Astrocyte (in vitro differentiated cells and primary cell): ENCODE data around the gene L3MBTL4. TPM values are rescaled to one million over a fixed set of nuclear protein-coding genes. Genes with fewer than 3 reads are reported as not detected.

Experiments
- DNase-seq: peaks from one replicate; pipeline ENCODE4 v3.0.0-alpha.2; 2010; ENCODE audit warnings: low read depth
- FAIRE-seq: peaks from 2 replicates; lab custom pipeline; 2011; peaks lifted over from hg19 to GRCh38; lab: Jason Lieb, UNC
- H2AFZ ChIP-seq: 2 replicates; pipeline ENCODE4 v1.6.0; 2012; ENCODE audit warnings: low read depth, low read length, inconsistent platforms
- H3K27ac ChIP-seq: 2 replicates; pipeline ENCODE4 v1.5.1; 2011; ENCODE audit warnings: low read depth, low read length, inconsistent platforms
- H3K27me3 ChIP-seq: 2 replicates; pipeline ENCODE4 v1.6.0; 2011; ENCODE audit warnings: low read length, inconsistent platforms; ENCODE audit not compliant: insufficient read depth
- H3K36me3 ChIP-seq: 2 replicates; pipeline ENCODE4 v1.5.1; 2011; ENCODE audit warnings: low read length, inconsistent platforms; ENCODE audit not compliant: insufficient read depth
- H3K4me1 ChIP-seq: 2 replicates; pipeline ENCODE4 v1.5.1; 2011; ENCODE audit warnings: low read length, inconsistent platforms; ENCODE audit not compliant: insufficient read depth
- H3K4me2 ChIP-seq: 2 replicates; pipeline ENCODE4 v1.6.0; 2012; ENCODE audit warnings: low read length, inconsistent platforms
- H3K4me3 ChIP-seq: 2 replicates; pipeline ENCODE4 v1.5.1; 2011; ENCODE audit warnings: low read depth, mild to moderate bottlenecking, low read length, inconsistent platforms; ENCODE audit not compliant: insufficient read depth
- H3K79me2 ChIP-seq: 2 replicates; pipeline ENCODE4 v1.6.0; 2012; ENCODE audit warnings: mild to moderate bottlenecking, low read length, inconsistent platforms; ENCODE audit not compliant: insufficient read depth
- H3K9ac ChIP-seq: 2 replicates; pipeline ENCODE4 v1.6.0; 2012; ENCODE audit warnings: mild to moderate bottlenecking, low read length, inconsistent platforms
- H3K9me3 ChIP-seq: 2 replicates; pipeline ENCODE4 v1.5.1; 2012; ENCODE audit warnings: low read depth, mild to moderate bottlenecking, low read length, inconsistent platforms; ENCODE audit not compliant: insufficient read depth
- H4K20me1 ChIP-seq: 2 replicates; pipeline ENCODE4 v1.6.0; 2012; ENCODE audit warnings: low read length, inconsistent platforms; ENCODE audit not compliant: insufficient read depth
- H3K27ac Mint-ChIP-seq: one replicate; pipeline ENCODE4 v1.8.0; 2021; ENCODE audit warnings: mild to moderate bottlenecking, mixed read lengths; ENCODE audit not compliant: unreplicated experiment
- H3K27me3 Mint-ChIP-seq: one replicate; pipeline ENCODE4 v1.8.0; 2021; ENCODE audit warnings: low read depth, mixed read lengths; ENCODE audit not compliant: unreplicated experiment
- H3K36me3 Mint-ChIP-seq: one replicate; pipeline ENCODE4 v1.8.0; 2021; ENCODE audit warnings: low read depth, mixed read lengths; ENCODE audit not compliant: unreplicated experiment
- H3K4me1 Mint-ChIP-seq: one replicate; pipeline ENCODE4 v1.8.0; 2021; ENCODE audit warnings: low read depth, mixed read lengths; ENCODE audit not compliant: unreplicated experiment
- H3K4me3 Mint-ChIP-seq: one replicate; pipeline ENCODE4 v1.8.0; 2021; ENCODE audit warnings: mild to moderate bottlenecking, moderate library complexity, mixed read lengths; ENCODE audit not compliant: unreplicated experiment
- H3K9me3 Mint-ChIP-seq: one replicate; pipeline ENCODE4 v1.8.0; 2021; ENCODE audit warnings: mild to moderate bottlenecking, mixed read lengths; ENCODE audit not compliant: unreplicated experiment
- EZH2 ChIP-seq: IDR thresholded peaks from 2 replicates; pipeline ENCODE4 v1.6.1; 2012; ENCODE audit warnings: mild to moderate bottlenecking, low read length, inconsistent platforms; ENCODE audit not compliant: insufficient read depth
- total RNA-seq: library from RNA; stranded (reverse); gene quantifications from 2 replicates; pipeline ENCODE4 v1.2.1, GENCODE V29; 2021
- TF ChIP-seq, protein P1 (sequence below): IDR thresholded peaks from 2 replicates; pipeline ENCODE4 v1.5.1; 2011; ENCODE audit warnings: low read depth, mild to moderate bottlenecking, inconsistent platforms, low read length, moderate library complexity; ENCODE audit not compliant: insufficient read depth

L3MBTL4 gene
- total RNA-seq, 1 donor from 2014 or later: 0.52 TPM

GRCh38 chr18:5930789-5931188 lies 483.9 kb downstream of the L3MBTL4 start:
- no peak overlapping the region for H3K9ac ChIP-seq
- Mint-ChIP-seq H3K9me3 (peaks cover 3% of the 10 kb centered on the region), H3K27ac (no peak overlapping the region), H3K4me1 (no peaks in the 10 kb centered on the region), H3K36me3 (no peaks in the 10 kb centered on the region), H3K27me3 (peaks cover 14% of the 10 kb centered on the region), H3K4me3 (no peak overlapping the region)
- H3K27me3 ChIP-seq: no peaks in the 10 kb centered on the region
- H4K20me1 ChIP-seq: no peaks in the 10 kb centered on the region
- no peaks in the 10 kb centered on the region for H3K36me3 ChIP-seq
- no peak overlapping the region for H3K4me3 ChIP-seq
- no peak overlapping the region for H3K4me2 ChIP-seq
- H3K9me3 ChIP-seq: no peaks in the 10 kb centered on the region
- DNase-seq (no peak), FAIRE-seq (no peak)
- no peaks in the 10 kb centered on the region for H3K4me1 ChIP-seq
- H3K27ac ChIP-seq: no peak overlapping the region
- no peaks in the 10 kb centered on the region for H3K79me2 ChIP-seq
- H2AFZ ChIP-seq: no peak overlapping the region
- TF ChIP-seq, protein P1, sequence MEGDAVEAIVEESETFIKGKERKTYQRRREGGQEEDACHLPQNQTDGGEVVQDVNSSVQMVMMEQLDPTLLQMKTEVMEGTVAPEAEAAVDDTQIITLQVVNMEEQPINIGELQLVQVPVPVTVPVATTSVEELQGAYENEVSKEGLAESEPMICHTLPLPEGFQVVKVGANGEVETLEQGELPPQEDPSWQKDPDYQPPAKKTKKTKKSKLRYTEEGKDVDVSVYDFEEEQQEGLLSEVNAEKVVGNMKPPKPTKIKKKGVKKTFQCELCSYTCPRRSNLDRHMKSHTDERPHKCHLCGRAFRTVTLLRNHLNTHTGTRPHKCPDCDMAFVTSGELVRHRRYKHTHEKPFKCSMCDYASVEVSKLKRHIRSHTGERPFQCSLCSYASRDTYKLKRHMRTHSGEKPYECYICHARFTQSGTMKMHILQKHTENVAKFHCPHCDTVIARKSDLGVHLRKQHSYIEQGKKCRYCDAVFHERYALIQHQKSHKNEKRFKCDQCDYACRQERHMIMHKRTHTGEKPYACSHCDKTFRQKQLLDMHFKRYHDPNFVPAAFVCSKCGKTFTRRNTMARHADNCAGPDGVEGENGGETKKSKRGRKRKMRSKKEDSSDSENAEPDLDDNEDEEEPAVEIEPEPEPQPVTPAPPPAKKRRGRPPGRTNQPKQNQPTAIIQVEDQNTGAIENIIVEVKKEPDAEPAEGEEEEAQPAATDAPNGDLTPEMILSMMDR: no peak
- TF ChIP-seq EZH2: no peak

DNA sequence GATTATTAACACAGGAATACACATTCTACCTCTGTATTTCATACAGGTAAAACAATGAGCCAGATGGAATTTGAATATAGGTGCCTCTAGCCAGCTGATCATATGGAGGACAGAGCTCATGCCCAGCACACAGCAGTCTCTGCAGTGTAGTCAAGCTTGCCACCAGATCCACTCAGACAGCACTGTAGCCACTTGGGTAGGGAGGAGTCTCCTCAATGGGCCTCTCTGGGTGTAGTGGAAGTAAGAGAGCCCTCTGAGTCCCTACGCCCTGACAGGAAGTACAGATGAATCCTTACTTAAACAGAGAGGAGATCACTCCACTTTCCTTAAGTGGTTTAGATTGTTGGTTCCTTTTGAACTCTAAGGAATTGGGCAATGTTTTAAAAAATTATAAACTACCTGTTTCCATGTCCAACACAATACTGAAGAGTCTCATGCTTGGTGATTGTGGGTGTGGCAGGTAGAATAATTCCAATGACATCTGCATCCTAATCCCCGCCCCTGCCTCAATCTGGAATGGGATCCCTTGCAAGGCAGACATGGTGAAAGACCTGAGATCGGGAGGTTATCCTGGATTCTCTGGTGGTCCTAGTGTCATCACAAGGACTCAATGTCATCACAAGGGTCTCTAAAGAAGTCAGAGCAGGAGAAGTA lies 496.4 kb downstream of the L3MBTL4 start:
- Histone ChIP-seq H3K27ac (no peak overlapping the region), H3K27me3 (no peaks in the 10 kb centered on the region), H3K9me3 (no peaks in the 10 kb centered on the region), H3K4me2 (no peak overlapping the region), H3K9ac (no peak overlapping the region), H3K4me3 (no peak overlapping the region), H3K4me1 (no peaks in the 10 kb centered on the region), H4K20me1 (no peaks in the 10 kb centered on the region), H3K79me2 (no peaks in the 10 kb centered on the region), H3K36me3 (no peaks in the 10 kb centered on the region), H2AFZ (no peak overlapping the region)
- DNase-seq: no peak
- Mint-ChIP-seq H3K4me3 (no peak overlapping the region), H3K27me3 (peaks cover 2% of the 10 kb centered on the region), H3K4me1 (peaks cover 16% of the 10 kb centered on the region), H3K9me3 (no peaks in the 10 kb centered on the region), H3K27ac (no peak overlapping the region), H3K36me3 (peaks cover 2% of the 10 kb centered on the region)
- no peak for TF ChIP-seq EZH2
- TF ChIP-seq, protein P1: no peak
- no peak for FAIRE-seq

DNA sequence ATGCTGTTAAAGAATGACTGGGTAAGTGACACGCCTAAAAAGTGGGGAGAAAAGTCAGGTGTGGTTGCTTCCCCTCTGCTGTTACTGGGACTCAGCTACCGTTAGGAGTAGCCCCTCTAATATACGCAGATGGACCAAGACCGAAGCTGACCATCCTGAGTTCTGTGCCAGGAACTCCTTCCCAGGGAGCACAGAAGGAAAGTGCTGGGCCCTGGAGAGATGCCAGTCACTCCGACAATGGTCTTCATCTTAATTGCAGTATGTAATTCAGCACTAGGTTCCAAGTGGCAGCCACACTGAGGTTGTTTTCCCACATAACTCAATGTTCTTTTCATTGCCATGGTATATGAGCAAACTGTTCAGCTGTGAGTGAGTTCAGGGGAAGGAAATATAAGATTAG lies 499.8 kb downstream of the L3MBTL4 start:
- Histone ChIP-seq H3K4me1 (no peaks in the 10 kb centered on the region), H3K27me3 (no peaks in the 10 kb centered on the region), H3K4me3 (no peak overlapping the region), H3K27ac (no peak overlapping the region), H3K9ac (no peak overlapping the region), H3K36me3 (no peaks in the 10 kb centered on the region), H3K79me2 (no peaks in the 10 kb centered on the region), H4K20me1 (no peaks in the 10 kb centered on the region), H2AFZ (no peak overlapping the region), H3K4me2 (no peak overlapping the region), H3K9me3 (no peaks in the 10 kb centered on the region)
- FAIRE-seq: no peak
- Mint-ChIP-seq H3K36me3 (peaks cover 4% of the 10 kb centered on the region), H3K27ac (no peak overlapping the region), H3K9me3 (no peaks in the 10 kb centered on the region), H3K27me3 (no peaks in the 10 kb centered on the region), H3K4me3 (no peak overlapping the region), H3K4me1 (peaks cover 7% of the 10 kb centered on the region)
- TF ChIP-seq EZH2: no peak
- TF ChIP-seq, protein P1: no peak
- DNase-seq: no peak
